HCT116 (cell line): Measurements from ENCODE around the gene FNDC7. TPM values are rescaled to one million over a fixed set of nuclear protein-coding genes. Genes with fewer than 3 reads are reported as not detected.

Source experiments
- ATAC-seq: fragments of 200-7000 bp; cut with Tn5 transposase; 2 replicates; pipeline ENCODE4 v1.9.1; 2020; ENCODE audit warnings: mild to moderate bottlenecking, moderate library complexity
- BruUV-seq: library from RNA; stranded (reverse); fragments of 400-500 nt; replicated peaks from 2 replicates; lab custom pipeline; 2021; lab: Mats Ljungman, UMichigan
- CTCF ChIA-PET: fragments of 300-600 bp; sonication (Branson Sonifier 250); formaldehyde crosslinking; loops from one replicate; lab custom pipeline; 2021; ENCODE audit warnings: antibody characterized with exemption; lab: Charles Lee
- POLR2A ChIA-PET: fragments of 300-600, 350-600 bp; sonication (Branson Sonifier 250); formaldehyde crosslinking; loops from one replicate; lab custom pipeline; 2021; ENCODE audit warnings: antibody characterized with exemption; lab: Charles Lee
- RAD21 ChIA-PET, 2 experiments: fragments of 300-600 bp; sonication (Branson Sonifier 250); formaldehyde crosslinking; loops; one replicate each; lab custom pipeline; 2023; ENCODE audit warnings: low total read pairs in 2 of 2; ENCODE audit not compliant: uncharacterized antibody in 2 of 2, unreplicated experiment in 2 of 2, low non-redundant PET in 1 of 2; lab: Charles Lee
- DNase-seq: peaks from one replicate; pipeline ENCODE4 v3.0.0-alpha.2; 2010; ENCODE audit warnings: low read depth, low spot score
- H2AFZ ChIP-seq: fragments of 200-600 bp; shearing (Covaris generic), sonication (generic); 2 replicates; pipeline ENCODE4 v1.6.1; 2017; ENCODE audit warnings: low read depth, mixed run types, mixed read lengths, antibody characterized with exemption, low read length; ENCODE audit not compliant: poor library complexity, severe bottlenecking
- H3K27ac ChIP-seq: 2 replicates; pipeline ENCODE4 v1.5.1; 2012; ENCODE audit warnings: low read depth, low read length
- H3K27me3 ChIP-seq: fragments of 200-600 bp; sonication (generic); 2 replicates; pipeline ENCODE4 v1.6.1; 2016; ENCODE audit warnings: mixed run types, low read length, mixed read lengths; ENCODE audit not compliant: insufficient read depth
- H3K36me3 ChIP-seq, 2 experiments: fragments of 200-500 bp in 1 of 2; fragments of 200-600 bp in 1 of 2; sonication (Bioruptor generic) in 1 of 2; sonication (generic) in 1 of 2; 2 replicates each; pipeline versions ENCODE4 v1.5.1 to v1.6.1; 2014 to 2016; ENCODE audit warnings: low read length in 2 of 2, inconsistent platforms in 1 of 2, mixed read lengths in 1 of 2, mixed run types in 1 of 2; ENCODE audit not compliant: insufficient read depth in 2 of 2, control insufficient read depth in 1 of 2
- H3K4me1 ChIP-seq, 2 experiments: fragments of 200-600 bp in 1 of 2; sonication (generic) in 1 of 2; 2 replicates each; pipeline versions ENCODE4 v1.5.1 to v1.6.1; 2012 to 2017; ENCODE audit warnings: low read length in 2 of 2, inconsistent platforms in 1 of 2, mild to moderate bottlenecking in 1 of 2, mixed read lengths in 1 of 2, mixed run types in 1 of 2, moderate library complexity in 1 of 2; ENCODE audit not compliant: insufficient read depth in 2 of 2, control insufficient read depth in 1 of 2
- H3K4me2 ChIP-seq: fragments of 200-600 bp; sonication (generic); 2 replicates; pipeline ENCODE4 v1.6.1; 2017; ENCODE audit warnings: mixed run types, low read length, mixed read lengths
- H3K4me3 ChIP-seq, 2 experiments: fragments of 200-600 bp in 1 of 2; sonication (generic) in 1 of 2; replicated peaks in 1 of 2; 2 replicates each; pipeline ENCODE4 v1.5.1; 2011 to 2016; ENCODE audit warnings: low read length in 2 of 2, control low read depth in 1 of 2, low read depth in 1 of 2, mild to moderate bottlenecking in 1 of 2, mixed read lengths in 1 of 2, mixed run types in 1 of 2
- H3K79me2 ChIP-seq: fragments of 200-600 bp; sonication (generic); 2 replicates; pipeline ENCODE4 v1.6.1; 2017; ENCODE audit warnings: mild to moderate bottlenecking, mixed run types, low read length, moderate library complexity, mixed read lengths; ENCODE audit not compliant: insufficient read depth
- H3K9ac ChIP-seq: fragments of 200-600 bp; sonication (generic); 2 replicates; pipeline ENCODE4 v1.6.1; 2016; ENCODE audit warnings: low read length, mixed read lengths
- H3K9me2 ChIP-seq: fragments of 200-600 bp; sonication (generic), shearing (Covaris generic); 2 replicates; pipeline ENCODE4 v1.6.1; 2017; ENCODE audit warnings: mixed run types, mild to moderate bottlenecking, moderate library complexity; ENCODE audit not compliant: insufficient read depth
- H3K9me3 ChIP-seq, 2 experiments: fragments of 200-500 bp in 1 of 2; fragments of 200-600 bp in 1 of 2; sonication (Bioruptor generic) in 1 of 2; sonication (generic) in 1 of 2; 2 replicates each; pipeline ENCODE4 v1.6.1; 2014 to 2017; ENCODE audit warnings: low read length in 2 of 2, mixed read lengths in 2 of 2, inconsistent platforms in 1 of 2, low read depth in 1 of 2, mild to moderate bottlenecking in 1 of 2, mixed run types in 1 of 2, moderate library complexity in 1 of 2; ENCODE audit not compliant: control insufficient read depth in 1 of 2, insufficient read depth in 1 of 2
- H4K20me1 ChIP-seq: fragments of 200-600 bp; sonication (generic), shearing (Covaris generic); 2 replicates; pipeline ENCODE4 v1.6.1; 2017; ENCODE audit warnings: mixed run types, mild to moderate bottlenecking, moderate library complexity; ENCODE audit not compliant: insufficient read depth
- CBX3 ChIP-seq: IDR thresholded peaks from 2 replicates; pipeline ENCODE4 v1.6.1; 2012; ENCODE audit warnings: low read depth
- CEBPB ChIP-seq: IDR thresholded peaks from 2 replicates; pipeline ENCODE4 v1.6.1; 2012; ENCODE audit warnings: low read depth
- POLR2A ChIP-seq: IDR thresholded peaks from 2 replicates; pipeline ENCODE4 v1.7.0; 2011; ENCODE audit warnings: borderline replicate concordance; ENCODE audit not compliant: insufficient read depth, insufficient read length; ENCODE audit errors: extremely low read depth
- RAD21 ChIP-seq: IDR thresholded peaks from 2 replicates; pipeline ENCODE4 v1.6.1; 2012; ENCODE audit warnings: low read depth, mild to moderate bottlenecking
- SRF ChIP-seq: IDR thresholded peaks from 2 replicates; pipeline ENCODE4 v1.6.1; 2012; ENCODE audit warnings: low read depth
- ZFX ChIP-seq: fragments of 450-650 bp; IDR thresholded peaks from 2 replicates; pipeline ENCODE4 v1.6.1; 2017
- ZNF274 ChIP-seq: fragments of 200-500 bp; sonication (Bioruptor generic); IDR thresholded peaks from 2 replicates; pipeline ENCODE4 v1.6.1; 2014; ENCODE audit warnings: mild to moderate bottlenecking, low read depth, low read length, inconsistent platforms
- intact Hi-C: fragments of 100-400 bp; cut with micrococcal nuclease; formaldehyde crosslinking; loops from 2 replicates; pipeline ENCODE4 v1.10.0; 2022
- total RNA-seq: library from RNA; stranded (reverse); gene quantifications from one replicate; pipeline ENCODE4 v1.2.1, GENCODE V29; 2021; ENCODE audit not compliant: unreplicated experiment
- TF ChIP-seq, protein P1 (sequence below): IDR thresholded peaks from 2 replicates; pipeline ENCODE4 v1.6.1; 2011; ENCODE audit warnings: mild to moderate bottlenecking, low read length, moderate library complexity; ENCODE audit not compliant: insufficient replicate concordance; ENCODE audit errors: extremely low read depth
- TF ChIP-seq, protein P2 (sequence below): IDR thresholded peaks from 2 replicates; pipeline ENCODE4 v1.6.1; 2012
- TF ChIP-seq, protein P3 (sequence below), 3 experiments: fragments of 200-600 bp in 1 of 3; sonication (generic) in 1 of 3; IDR thresholded peaks in 2 of 3; conservative IDR thresholded peaks in 1 of 3; 2 replicates each; pipeline ENCODE4 v1.5.1; 2012 to 2017; ENCODE audit warnings: low read depth in 2 of 3, low read length in 2 of 3, antibody characterized with exemption in 1 of 3, borderline replicate concordance in 1 of 3, control low read depth in 1 of 3, mild to moderate bottlenecking in 1 of 3, mixed read lengths in 1 of 3, mixed run types in 1 of 3, moderate library complexity in 1 of 3; ENCODE audit not compliant: insufficient read depth in 1 of 3

The FNDC7 gene
- total RNA-seq, 1 experiment from 2014 or later = 0.10 TPM

GRCh38 chr1:108779455-108779854, 66.7 kb downstream of the FNDC7 start:
- BruUV-seq = no TSS peak
- Histone ChIP-seq H3K9me2 (no peaks in the 10 kb centered on the region), H4K20me1 (no peaks in the 10 kb centered on the region), H3K9ac (no peak overlapping the region), H3K27ac (no peak overlapping the region), H3K36me3 (peaks cover 5 to 11% of the 10 kb centered on the region in 2 experiments), H3K4me2 (no peak overlapping the region), H3K9me3 (no peaks in the 10 kb centered on the region), H3K79me2 (no peaks in the 10 kb centered on the region), H3K27me3 (no peaks in the 10 kb centered on the region), H3K4me1 (no peaks in the 10 kb centered on the region), H2AFZ (no peak overlapping the region), H3K4me3 (no peak overlapping the region)
- TF ChIP-seq RAD21 (no peak), ZFX (no peak), POLR2A (no peak), ZNF274 (no peak), SRF (no peak), CBX3 (no peak), CEBPB (no peak)
- TF ChIP-seq, protein P1, sequence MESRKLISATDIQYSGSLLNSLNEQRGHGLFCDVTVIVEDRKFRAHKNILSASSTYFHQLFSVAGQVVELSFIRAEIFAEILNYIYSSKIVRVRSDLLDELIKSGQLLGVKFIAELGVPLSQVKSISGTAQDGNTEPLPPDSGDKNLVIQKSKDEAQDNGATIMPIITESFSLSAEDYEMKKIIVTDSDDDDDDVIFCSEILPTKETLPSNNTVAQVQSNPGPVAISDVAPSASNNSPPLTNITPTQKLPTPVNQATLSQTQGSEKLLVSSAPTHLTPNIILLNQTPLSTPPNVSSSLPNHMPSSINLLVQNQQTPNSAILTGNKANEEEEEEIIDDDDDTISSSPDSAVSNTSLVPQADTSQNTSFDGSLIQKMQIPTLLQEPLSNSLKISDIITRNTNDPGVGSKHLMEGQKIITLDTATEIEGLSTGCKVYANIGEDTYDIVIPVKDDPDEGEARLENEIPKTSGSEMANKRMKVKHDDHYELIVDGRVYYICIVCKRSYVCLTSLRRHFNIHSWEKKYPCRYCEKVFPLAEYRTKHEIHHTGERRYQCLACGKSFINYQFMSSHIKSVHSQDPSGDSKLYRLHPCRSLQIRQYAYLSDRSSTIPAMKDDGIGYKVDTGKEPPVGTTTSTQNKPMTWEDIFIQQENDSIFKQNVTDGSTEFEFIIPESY = no peak
- TF ChIP-seq, protein P2, sequence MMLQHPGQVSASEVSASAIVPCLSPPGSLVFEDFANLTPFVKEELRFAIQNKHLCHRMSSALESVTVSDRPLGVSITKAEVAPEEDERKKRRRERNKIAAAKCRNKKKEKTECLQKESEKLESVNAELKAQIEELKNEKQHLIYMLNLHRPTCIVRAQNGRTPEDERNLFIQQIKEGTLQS = no peak
- TF ChIP-seq, protein P3, sequence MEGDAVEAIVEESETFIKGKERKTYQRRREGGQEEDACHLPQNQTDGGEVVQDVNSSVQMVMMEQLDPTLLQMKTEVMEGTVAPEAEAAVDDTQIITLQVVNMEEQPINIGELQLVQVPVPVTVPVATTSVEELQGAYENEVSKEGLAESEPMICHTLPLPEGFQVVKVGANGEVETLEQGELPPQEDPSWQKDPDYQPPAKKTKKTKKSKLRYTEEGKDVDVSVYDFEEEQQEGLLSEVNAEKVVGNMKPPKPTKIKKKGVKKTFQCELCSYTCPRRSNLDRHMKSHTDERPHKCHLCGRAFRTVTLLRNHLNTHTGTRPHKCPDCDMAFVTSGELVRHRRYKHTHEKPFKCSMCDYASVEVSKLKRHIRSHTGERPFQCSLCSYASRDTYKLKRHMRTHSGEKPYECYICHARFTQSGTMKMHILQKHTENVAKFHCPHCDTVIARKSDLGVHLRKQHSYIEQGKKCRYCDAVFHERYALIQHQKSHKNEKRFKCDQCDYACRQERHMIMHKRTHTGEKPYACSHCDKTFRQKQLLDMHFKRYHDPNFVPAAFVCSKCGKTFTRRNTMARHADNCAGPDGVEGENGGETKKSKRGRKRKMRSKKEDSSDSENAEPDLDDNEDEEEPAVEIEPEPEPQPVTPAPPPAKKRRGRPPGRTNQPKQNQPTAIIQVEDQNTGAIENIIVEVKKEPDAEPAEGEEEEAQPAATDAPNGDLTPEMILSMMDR (IDR thresholded peaks at IDR 0.05 in 2 of 3, conservative IDR thresholded peaks at IDR 0.05 in 1 of 3; ENCODE audit: borderline replicate concordance in 1 of 3, insufficient read depth in 1 of 3, low read depth in 2 of 3, low read length in 2 of 3) = no peak
- DNase-seq (no peak), ATAC-seq (no peak)
- POLR2A ChIA-PET = no interaction called here
- CTCF ChIA-PET = no interaction called here
- RAD21 ChIA-PET = no interaction called here
- intact Hi-C loops = no loop called here
